ENCODE results near the gene SCNN1A.

The SCNN1A gene

GRCh38 chr12:6332459-6332858 is 42.9 kb downstream of the SCNN1A start:
- Histone ChIP-seq H3F3A (ENCODE audit: insufficient read depth) (no peaks in the 10 kb centered on the region), H3K4me2 (ENCODE audit: low read depth, low read length, poor library complexity, severe bottlenecking) (no peak overlapping the region), H3K27me3 (ENCODE audit: low read length) (no peaks in the 10 kb centered on the region), H3K27ac (ENCODE audit: low read depth, low read length) (no peak overlapping the region), H3K36me3 (ENCODE audit: low read length) (no peaks in the 10 kb centered on the region), H3K9me3 (ENCODE audit: insufficient read depth, low read length) (no peaks in the 10 kb centered on the region), H3K9me2 (replicated peaks; ENCODE audit: insufficient read depth, low read length) (no peaks in the 10 kb centered on the region), H2AFZ (ENCODE audit: low read depth, low read length, severe bottlenecking) (no peak overlapping the region), H3K9ac (ENCODE audit: low read length) (no peak overlapping the region), H3K79me2 (ENCODE audit: insufficient read depth, low read length) (no peaks in the 10 kb centered on the region), H4K20me1 (ENCODE audit: low read depth, low read length) (no peaks in the 10 kb centered on the region), H3K4me3 (ENCODE audit: insufficient read depth, low read length, poor library complexity, severe bottlenecking) (no peak overlapping the region)
- TF ChIP-seq EZH2phosphoT487 (conservative IDR thresholded peaks at IDR 0.05; ENCODE audit: low read length) (no peak), CTCF (IDR thresholded peaks at IDR 0.05; ENCODE audit: insufficient read depth, low read length, poor library complexity, severe bottlenecking) (no peak)

GRCh38 chr12:6330999-6331714 is 44.2 kb downstream of the SCNN1A start:
- Histone ChIP-seq H4K20me1 (ENCODE audit: low read depth, low read length) (no peaks in the 10 kb centered on the region), H3K27ac (ENCODE audit: low read depth, low read length) (no peak overlapping the region), H3F3A (ENCODE audit: insufficient read depth) (no peaks in the 10 kb centered on the region), H3K36me3 (ENCODE audit: low read length) (no peaks in the 10 kb centered on the region), H3K9me3 (ENCODE audit: insufficient read depth, low read length) (no peaks in the 10 kb centered on the region), H3K9me2 (replicated peaks; ENCODE audit: insufficient read depth, low read length) (no peaks in the 10 kb centered on the region), H2AFZ (ENCODE audit: low read depth, low read length, severe bottlenecking) (no peak overlapping the region), H3K79me2 (ENCODE audit: insufficient read depth, low read length) (no peaks in the 10 kb centered on the region), H3K9ac (ENCODE audit: low read length) (no peak overlapping the region), H3K4me3 (ENCODE audit: insufficient read depth, low read length, poor library complexity, severe bottlenecking) (no peak overlapping the region), H3K27me3 (ENCODE audit: low read length) (no peaks in the 10 kb centered on the region), H3K4me2 (ENCODE audit: low read depth, low read length, poor library complexity, severe bottlenecking) (no peak overlapping the region)
- TF ChIP-seq CTCF (IDR thresholded peaks at IDR 0.05; ENCODE audit: insufficient read depth, low read length, poor library complexity, severe bottlenecking) = no peak
- TF ChIP-seq EZH2phosphoT487 (conservative IDR thresholded peaks at IDR 0.05; ENCODE audit: low read length) = no peak

- Histone ChIP-seq H3K9ac (ENCODE audit: low read length) (no peak overlapping the region), H2AFZ (ENCODE audit: low read depth, low read length, severe bottlenecking) (no peak overlapping the region), H3K27me3 (ENCODE audit: low read length) (no peaks in the 10 kb centered on the region), H3K79me2 (ENCODE audit: insufficient read depth, low read length) (no peaks in the 10 kb centered on the region), H3K4me2 (ENCODE audit: low read depth, low read length, poor library complexity, severe bottlenecking) (no peak overlapping the region), H3K9me3 (ENCODE audit: insufficient read depth, low read length) (no peaks in the 10 kb centered on the region), H3K36me3 (ENCODE audit: low read length) (no peaks in the 10 kb centered on the region), H3F3A (ENCODE audit: insufficient read depth) (no peaks in the 10 kb centered on the region), H3K9me2 (replicated peaks; ENCODE audit: insufficient read depth, low read length) (no peaks in the 10 kb centered on the region), H4K20me1 (ENCODE audit: low read depth, low read length) (no peaks in the 10 kb centered on the region), H3K4me3 (ENCODE audit: insufficient read depth, low read length, poor library complexity, severe bottlenecking) (no peak overlapping the region), H3K27ac (ENCODE audit: low read depth, low read length) (no peak overlapping the region)
- no peak for TF ChIP-seq CTCF (IDR thresholded peaks at IDR 0.05; ENCODE audit: insufficient read depth, low read length, poor library complexity, severe bottlenecking)
Observed at GRCh38 chr12:6330192-6330591, 45.2 kb downstream of the SCNN1A start.
